GM18505 (cell line): Measurements from ENCODE around the gene TMEM43.

Experiments used
- ATAC-seq: cut with Tn5 transposase; IDR thresholded peaks from one replicate; pipeline ENCODE4 v1.9.1; 2021; ENCODE audit not compliant: unreplicated experiment
- POLR2A ChIP-seq: IDR thresholded peaks from 4 replicates; pipeline ENCODE4 v1.6.1; 2011; ENCODE audit warnings: borderline replicate concordance; ENCODE audit not compliant: insufficient read depth, insufficient read length; ENCODE audit errors: extremely low read depth

TMEM43 gene

GRCh38 chr3:14181253-14181652 is 56.4 kb downstream of the TMEM43 start:
- ATAC-seq = no peak

GRCh38 chr3:14183015-14183577 is 58.2 kb downstream of the TMEM43 start:
- no peak for TF ChIP-seq POLR2A
- ATAC-seq = no peak

More at GRCh38 chr3:14181253-14181652, 56.4 kb downstream of the TMEM43 start:
- TF ChIP-seq POLR2A = no peak

DNA sequence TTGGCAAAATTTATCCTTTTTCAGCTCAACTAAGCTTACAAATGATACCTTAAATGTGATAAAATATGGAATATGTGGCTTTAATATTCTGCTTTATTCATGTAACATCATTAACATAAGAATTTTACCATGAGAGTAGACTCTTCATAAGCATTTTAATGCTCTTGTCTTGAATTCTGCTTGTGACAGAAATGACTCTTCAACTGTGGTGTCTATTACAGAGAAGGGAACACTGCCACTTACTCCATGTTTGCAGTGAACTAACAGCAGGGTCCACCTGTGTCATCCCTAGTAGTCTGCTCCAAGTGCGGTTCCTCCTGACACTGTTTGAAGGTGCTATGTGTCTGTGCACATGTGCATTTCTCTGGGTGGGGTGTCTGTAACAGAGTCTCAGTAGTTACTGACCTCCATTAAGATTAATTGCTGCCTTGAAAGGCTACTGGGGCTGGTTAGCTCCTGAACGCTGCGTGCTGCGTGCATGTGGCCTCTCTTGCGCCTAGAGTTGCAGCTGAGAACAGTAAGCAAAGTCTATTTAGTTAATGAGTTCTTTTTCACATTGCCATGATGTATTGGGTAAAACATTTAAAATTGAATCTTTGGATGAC is 62.1 kb downstream of the TMEM43 start:
- ATAC-seq = no peak
- TF ChIP-seq POLR2A = no peak

- TF ChIP-seq POLR2A = no peak
- no peak for ATAC-seq
These were observed 63.3 kb downstream of the TMEM43 start for GRCh38 chr3:14188041-14188754.
